ENCODE measurements around the gene EFCAB11. TPM values are rescaled to one million over a fixed set of nuclear protein-coding genes. Genes with fewer than 3 reads are reported as not detected.
A peak's percentile ranks its signal among the peaks of the same experiment; 100 is the strongest.

Gene EFCAB11
- total and polyA plus RNA-seq, 2 of the 4 experiments (the other 2 are of a cell fraction) = 2.2 to 5.3 TPM

DNA sequence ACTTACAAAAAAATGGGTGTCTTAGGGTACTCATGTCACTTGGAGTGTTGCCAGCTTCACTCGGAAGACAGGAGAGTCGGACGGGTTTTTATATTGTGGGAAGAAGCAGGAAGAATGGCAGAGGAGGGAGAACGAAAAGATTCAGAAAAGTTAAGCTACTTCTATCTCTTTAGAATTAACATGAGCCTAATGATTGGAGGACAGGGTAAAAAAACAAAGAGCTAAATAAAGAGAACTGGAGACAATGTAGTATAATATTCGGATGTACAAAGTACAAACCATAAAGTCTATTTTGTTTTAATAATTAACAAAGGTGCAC is 43.9 kb downstream of the EFCAB11 start:
- Histone ChIP-seq H3K18ac (ENCODE audit: low read depth, low read length) (peak overlapping the region; percentile 98), H2BK5ac (ENCODE audit: low read depth, low read length, poor library complexity, severe bottlenecking) (peak overlapping the region; percentile 95), H3K14ac (replicated peaks; ENCODE audit: low read depth, low read length) (peak overlapping the region; percentile 89), H2AK9ac (replicated peaks; ENCODE audit: low read depth, low read length, poor library complexity) (no peak overlapping the region), H4K8ac (ENCODE audit: low read depth in 2 of 2, low read length in 2 of 2) (peak overlapping the region; percentile 74 to 83; a peak in 3 of 4 replicates), H4K91ac (ENCODE audit: insufficient read depth, low read depth, low read length) (peak overlapping the region; percentile 97), H3K27ac (ENCODE audit: insufficient read depth, low read length) (peak overlapping the region; percentile 98), H3K9me1 (ENCODE audit: insufficient read depth, low read length) (peaks cover 14% of the 10 kb centered on the region), H3K4me2 (ENCODE audit: low read depth, low read length) (peak overlapping the region; percentile 58), H3K36me3 (ENCODE audit: control insufficient read depth, insufficient read depth, low read length) (no peaks in the 10 kb centered on the region), H2AFZ (replicated peaks; ENCODE audit: low read length, poor library complexity) (no peak overlapping the region), H3K27me3 (ENCODE audit: control insufficient read depth, insufficient read depth, low read length) (no peaks in the 10 kb centered on the region), H4K5ac (ENCODE audit: low read depth, low read length) (peak overlapping the region; percentile 95), H2BK120ac (ENCODE audit: low read depth, low read length) (peak overlapping the region; percentile 97), H3K9ac (ENCODE audit: low read depth, low read length) (peak overlapping the region; percentile 75), H2AK5ac (ENCODE audit: low read depth, low read length) (peak overlapping the region; percentile 95; the same call in 1 of the 2 replicates), H3K4me1 (ENCODE audit: control insufficient read depth, insufficient read depth, low read length) (peaks cover 22% of the 10 kb centered on the region), H3K79me1 (ENCODE audit: low read depth in 1 of 2, low read length in 2 of 2) (peaks cover 8 to 13% of the 10 kb centered on the region in 2 experiments; a peak in 1 of 4 replicates), H3K9me3 (ENCODE audit: control insufficient read depth, insufficient read depth, low read length) (no peaks in the 10 kb centered on the region), H4K20me1 (ENCODE audit: insufficient read depth, low read length) (no peaks in the 10 kb centered on the region), H2BK15ac (ENCODE audit: low read depth, low read length) (peak overlapping the region; percentile 94; the same call in 2 of the 3 replicates), H2BK20ac (ENCODE audit: low read depth, low read length) (peak overlapping the region; percentile 97), H3K4ac (ENCODE audit: low read depth, low read length) (peak overlapping the region; percentile 91), H3K23ac (ENCODE audit: low read depth, low read length) (peak overlapping the region; percentile 72; the same call in 1 of the 2 replicates), H3K56ac (ENCODE audit: extremely low read depth, insufficient read depth, low read length) (peak overlapping the region; percentile 94), H3K4me3 (ENCODE audit: insufficient read depth, low read depth, low read length) (no peak overlapping the region)
- ATAC-seq (ENCODE audit: low read depth) (no peak), DNase-seq (no peak)
- intact Hi-C loops (cut with micrococcal nuclease) (loop anchor here (2.0 to 10.0 kb wide), 4 partner anchors 98 to 494 kb away; partner anchors contain the start of gene FOXN3), dilution Hi-C loops (cut with HindIII; ENCODE audit: low sequenced_read_pairs, unreplicated experiment) (no loop called here), in situ Hi-C loops (cut with MboI; ENCODE audit: low sequenced_read_pairs) (loop anchor here (5.0 to 10.0 kb wide), 3 partner anchors 293 to 866 kb away; no protein-coding TSS in a partner anchor)
- no CpG with 5 or more reads among the region's 5 CpGs for WGBS, 2 experiments (ENCODE audit: extremely low coverage in 2 of 2, insufficient read length in 1 of 2)
- TF ChIP-seq, protein P1, sequence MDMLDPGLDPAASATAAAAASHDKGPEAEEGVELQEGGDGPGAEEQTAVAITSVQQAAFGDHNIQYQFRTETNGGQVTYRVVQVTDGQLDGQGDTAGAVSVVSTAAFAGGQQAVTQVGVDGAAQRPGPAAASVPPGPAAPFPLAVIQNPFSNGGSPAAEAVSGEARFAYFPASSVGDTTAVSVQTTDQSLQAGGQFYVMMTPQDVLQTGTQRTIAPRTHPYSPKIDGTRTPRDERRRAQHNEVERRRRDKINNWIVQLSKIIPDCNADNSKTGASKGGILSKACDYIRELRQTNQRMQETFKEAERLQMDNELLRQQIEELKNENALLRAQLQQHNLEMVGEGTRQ (IDR thresholded peaks at IDR 0.05; ENCODE audit: low read depth, low read length) = no peak
- TF ChIP-seq CEBPB (IDR thresholded peaks at IDR 0.05; ENCODE audit: low read depth, low read length) (no peak), ELK1 (IDR thresholded peaks at IDR 0.05; ENCODE audit: borderline replicate concordance, low read depth, low read length) (no peak), RAD21 (IDR thresholded peaks at IDR 0.05; ENCODE audit: low read length) (no peak), RCOR1 (IDR thresholded peaks at IDR 0.05; ENCODE audit: insufficient replicate concordance, low read length) (no peak), RFX5 (IDR thresholded peaks at IDR 0.05; ENCODE audit: low read depth, low read length) (no peak), CHD1 (IDR thresholded peaks at IDR 0.05; ENCODE audit: low read depth, low read length) (no peak), MXI1 (IDR thresholded peaks at IDR 0.05; ENCODE audit: borderline replicate concordance, low read depth, low read length) (no peak), MAZ (IDR thresholded peaks at IDR 0.05; ENCODE audit: borderline replicate concordance, low read depth, low read length) (no peak), BHLHE40 (IDR thresholded peaks at IDR 0.05; ENCODE audit: low read depth, low read length) (no peak), POLR2A (IDR thresholded peaks at IDR 0.05; ENCODE audit: low read depth, low read length) (no peak), MAFK (IDR thresholded peaks at IDR 0.05; ENCODE audit: low read depth, low read length) (no peak), FOS (IDR thresholded peaks at IDR 0.05; ENCODE audit: low read depth, low read length) (no peak)
- TF ChIP-seq, protein P2, sequence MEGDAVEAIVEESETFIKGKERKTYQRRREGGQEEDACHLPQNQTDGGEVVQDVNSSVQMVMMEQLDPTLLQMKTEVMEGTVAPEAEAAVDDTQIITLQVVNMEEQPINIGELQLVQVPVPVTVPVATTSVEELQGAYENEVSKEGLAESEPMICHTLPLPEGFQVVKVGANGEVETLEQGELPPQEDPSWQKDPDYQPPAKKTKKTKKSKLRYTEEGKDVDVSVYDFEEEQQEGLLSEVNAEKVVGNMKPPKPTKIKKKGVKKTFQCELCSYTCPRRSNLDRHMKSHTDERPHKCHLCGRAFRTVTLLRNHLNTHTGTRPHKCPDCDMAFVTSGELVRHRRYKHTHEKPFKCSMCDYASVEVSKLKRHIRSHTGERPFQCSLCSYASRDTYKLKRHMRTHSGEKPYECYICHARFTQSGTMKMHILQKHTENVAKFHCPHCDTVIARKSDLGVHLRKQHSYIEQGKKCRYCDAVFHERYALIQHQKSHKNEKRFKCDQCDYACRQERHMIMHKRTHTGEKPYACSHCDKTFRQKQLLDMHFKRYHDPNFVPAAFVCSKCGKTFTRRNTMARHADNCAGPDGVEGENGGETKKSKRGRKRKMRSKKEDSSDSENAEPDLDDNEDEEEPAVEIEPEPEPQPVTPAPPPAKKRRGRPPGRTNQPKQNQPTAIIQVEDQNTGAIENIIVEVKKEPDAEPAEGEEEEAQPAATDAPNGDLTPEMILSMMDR (conservative IDR thresholded peaks at IDR 0.05; ENCODE audit: low read depth, low read length) = no peak
- ChIA-PET CTCF (interaction anchor here (0.7 to 1.0 kb wide), 2 partner anchors 607 to 870 kb away, joined by 3 to 4 read pairs; no protein-coding TSS in a partner anchor), POLR2A (ENCODE audit: unreplicated experiment) (no interaction called here)
- BruUV-seq (replicated peaks) = TSS peak; percentile 39
